ENCODE measurements around the gene FAAP20. TPM values are rescaled to one million over a fixed set of nuclear protein-coding genes. Genes with fewer than 3 reads are reported as not detected.

The FAAP20 gene
- total and polyA plus RNA-seq, 9 of the 15 experiments (the other 6 are each of a cell fraction or from before 2014, with no cell fraction given): 0.58 to 143 (median 9.9) TPM

DNA sequence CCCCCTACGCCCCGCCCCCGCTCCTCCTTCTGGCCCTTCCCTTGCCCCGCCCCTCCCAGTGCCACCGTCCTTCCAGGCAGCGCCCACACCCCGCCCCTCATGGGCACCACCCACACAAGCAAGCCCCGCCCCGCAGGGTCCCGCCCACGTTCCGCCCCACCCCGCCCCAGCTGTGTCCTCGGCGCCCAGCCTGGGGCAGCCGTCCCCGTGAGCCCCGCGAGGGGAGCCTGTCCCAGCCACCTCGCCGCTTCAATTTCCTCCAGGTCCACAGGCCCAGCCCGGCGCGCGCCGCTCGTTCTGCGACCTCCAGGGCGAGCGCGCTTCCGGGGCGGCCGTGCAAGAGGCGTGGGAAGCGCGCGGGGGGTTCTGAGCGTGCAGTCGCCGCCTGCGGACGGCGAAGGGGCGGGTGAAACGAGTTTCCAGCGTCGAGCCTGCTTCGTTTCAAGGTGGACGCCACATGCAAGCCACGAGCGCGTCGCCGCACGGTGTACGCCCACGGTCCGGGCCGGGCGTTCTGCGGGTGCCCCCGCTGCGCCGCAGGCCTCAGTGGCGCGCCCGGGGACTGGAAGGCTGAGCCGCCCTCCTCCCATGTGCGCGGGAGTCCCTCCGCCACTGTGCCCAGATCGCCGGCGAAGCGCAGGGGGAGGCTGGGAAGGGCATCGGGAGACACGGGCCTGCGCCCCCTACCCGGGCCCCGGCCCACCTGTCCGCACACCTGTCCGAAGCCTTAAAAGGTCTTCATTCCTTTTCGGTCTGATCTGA lies 10.8 kb upstream of the FAAP20 start (continued):
- TF ChIP-seq, protein P1, sequence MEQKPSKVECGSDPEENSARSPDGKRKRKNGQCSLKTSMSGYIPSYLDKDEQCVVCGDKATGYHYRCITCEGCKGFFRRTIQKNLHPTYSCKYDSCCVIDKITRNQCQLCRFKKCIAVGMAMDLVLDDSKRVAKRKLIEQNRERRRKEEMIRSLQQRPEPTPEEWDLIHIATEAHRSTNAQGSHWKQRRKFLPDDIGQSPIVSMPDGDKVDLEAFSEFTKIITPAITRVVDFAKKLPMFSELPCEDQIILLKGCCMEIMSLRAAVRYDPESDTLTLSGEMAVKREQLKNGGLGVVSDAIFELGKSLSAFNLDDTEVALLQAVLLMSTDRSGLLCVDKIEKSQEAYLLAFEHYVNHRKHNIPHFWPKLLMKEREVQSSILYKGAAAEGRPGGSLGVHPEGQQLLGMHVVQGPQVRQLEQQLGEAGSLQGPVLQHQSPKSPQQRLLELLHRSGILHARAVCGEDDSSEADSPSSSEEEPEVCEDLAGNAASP (IDR thresholded peaks at IDR 0.05): no peak
- TF ChIP-seq SRF (CRISPR knock-in tag; IDR thresholded peaks at IDR 0.05) (no peak), PCBP1 (IDR thresholded peaks at IDR 0.05; ENCODE audit: low read depth, low read length, poor library complexity, severe bottlenecking) (no peak), MXI1 (IDR thresholded peaks at IDR 0.05; ENCODE audit: low read depth, low read length) (no peak), HDAC1 (IDR thresholded peaks at IDR 0.05) (peak in 1 of 2 experiments; percentile 75; a peak in 2 of 4 replicates), TRIM28 (IDR thresholded peaks at IDR 0.05) (no peak), MTF1 (CRISPR knock-in tag; IDR thresholded peaks at IDR 0.05; ENCODE audit: borderline replicate concordance) (no peak), ETV1 (tag; conservative IDR thresholded peaks at IDR 0.05; ENCODE audit: low read depth) (no peak; the same call in 1 of the 2 replicates), ZSCAN29 (IDR thresholded peaks at IDR 0.05) (no peak), SRSF7 (optimal IDR thresholded peaks at IDR 0.05; ENCODE audit: low read depth, low read length) (no peak), ATF2 (CRISPR knock-in tag; IDR thresholded peaks at IDR 0.05) (peak; percentile 68; the same call in 1 of the 2 replicates), SMAD4 (CRISPR knock-in tag; conservative IDR thresholded peaks at IDR 0.05) (peak; percentile 87), NR2C1 (IDR thresholded peaks at IDR 0.05) (no peak), NR2C1 (tag; IDR thresholded peaks at IDR 0.05) (no peak), RFX1 (IDR thresholded peaks at IDR 0.05) (no peak), ADNP (tag; IDR thresholded peaks at IDR 0.05) (no peak), ZNF3 (CRISPR knock-in tag; IDR thresholded peaks at IDR 0.05) (no peak), FOXM1 (IDR thresholded peaks at IDR 0.05; ENCODE audit: low read depth) (no peak), FOXM1 (CRISPR knock-in tag; IDR thresholded peaks at IDR 0.05; ENCODE audit: low read depth) (peak; percentile 86; the same call in 1 of the 2 replicates), CTCF (IDR thresholded peaks at IDR 0.05 in 2 of 3, conservative IDR thresholded peaks at IDR 0.05 in 1 of 3; ENCODE audit: insufficient read depth in 2 of 3, low read depth in 1 of 3, low read length in 3 of 3) (0 out of 6 replicates have a peak, but pooled peaks of 1 of the 3 experiments have one; percentile 25), KAT7 (CRISPR knock-in tag; IDR thresholded peaks at IDR 0.05; ENCODE audit: borderline replicate concordance) (0 out of 2 replicates have a peak, but pooled peaks have one; percentile 64)
- TF ChIP-seq, protein P2, sequence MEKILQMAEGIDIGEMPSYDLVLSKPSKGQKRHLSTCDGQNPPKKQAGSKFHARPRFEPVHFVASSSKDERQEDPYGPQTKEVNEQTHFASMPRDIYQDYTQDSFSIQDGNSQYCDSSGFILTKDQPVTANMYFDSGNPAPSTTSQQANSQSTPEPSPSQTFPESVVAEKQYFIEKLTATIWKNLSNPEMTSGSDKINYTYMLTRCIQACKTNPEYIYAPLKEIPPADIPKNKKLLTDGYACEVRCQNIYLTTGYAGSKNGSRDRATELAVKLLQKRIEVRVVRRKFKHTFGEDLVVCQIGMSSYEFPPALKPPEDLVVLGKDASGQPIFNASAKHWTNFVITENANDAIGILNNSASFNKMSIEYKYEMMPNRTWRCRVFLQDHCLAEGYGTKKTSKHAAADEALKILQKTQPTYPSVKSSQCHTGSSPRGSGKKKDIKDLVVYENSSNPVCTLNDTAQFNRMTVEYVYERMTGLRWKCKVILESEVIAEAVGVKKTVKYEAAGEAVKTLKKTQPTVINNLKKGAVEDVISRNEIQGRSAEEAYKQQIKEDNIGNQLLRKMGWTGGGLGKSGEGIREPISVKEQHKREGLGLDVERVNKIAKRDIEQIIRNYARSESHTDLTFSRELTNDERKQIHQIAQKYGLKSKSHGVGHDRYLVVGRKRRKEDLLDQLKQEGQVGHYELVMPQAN (IDR thresholded peaks at IDR 0.05; ENCODE audit: borderline replicate concordance): no peak
